ENCODE results near the gene PTS. TPM values are rescaled to one million over a fixed set of nuclear protein-coding genes. Genes with fewer than 3 reads are reported as not detected.

Gene PTS
- total RNA-seq, 2 experiments from 2014 or later: 82.9 to 86.2 TPM

- H3K27me3 ChIP-seq (ENCODE audit: control insufficient read depth in 1 of 2, insufficient read depth in 2 of 2, low read length in 2 of 2): no peaks in the 10 kb centered on the region
- no peaks in the 10 kb centered on the region for H3K9me3 ChIP-seq (ENCODE audit: control insufficient read depth in 1 of 2, insufficient read depth in 1 of 2, low read length in 2 of 2)
- H3K27ac ChIP-seq (ENCODE audit: low read depth in 1 of 2, low read length in 2 of 2): no peak overlapping the region
- no peaks in the 10 kb centered on the region for H3K9me3 Mint-ChIP-seq
- H3K4me3 Mint-ChIP-seq: no peak overlapping the region
- H3K36me3 ChIP-seq (ENCODE audit: insufficient read depth, low read length): no peaks in the 10 kb centered on the region
- POLR2A ChIA-PET: no interaction called here
- ATAC-seq (ENCODE audit: poor library complexity): no peak
- DNase-seq: no peak
- intact Hi-C loops (cut with DNase I, micrococcal nuclease): loop anchor here in 1 of 2 experiments (10.0 kb wide), 1 partner anchor 1324 kb away; no protein-coding TSS in a partner anchor
- H3K4me1 ChIP-seq (ENCODE audit: insufficient read depth, low read length): peaks cover 3% of the 10 kb centered on the region
- H3K36me3 Mint-ChIP-seq (ENCODE audit: low read depth): no peaks in the 10 kb centered on the region
- H3K4me1 Mint-ChIP-seq (ENCODE audit: low read depth): peaks cover 10% of the 10 kb centered on the region
- H3K27me3 Mint-ChIP-seq: no peaks in the 10 kb centered on the region
- TF ChIP-seq CTCF (IDR thresholded peaks at IDR 0.05): no peak
- no peak overlapping the region for H3K4me3 ChIP-seq (ENCODE audit: low read length)
- no peak overlapping the region for H3K27ac Mint-ChIP-seq
- CTCF ChIA-PET: no interaction called here
These were observed 15.3 kb upstream of the PTS start for GRCh38 chr11:112210890-112211289.

- no peak overlapping the region for H3K27ac Mint-ChIP-seq
- H3K36me3 Mint-ChIP-seq (ENCODE audit: low read depth): no peaks in the 10 kb centered on the region
- ChIA-PET CTCF (no interaction called here), POLR2A (interaction anchor here (1.2 kb wide), 1 partner anchor 9 kb away, joined by 4 read pairs; no protein-coding TSS in a partner anchor)
- no peaks in the 10 kb centered on the region for H3K9me3 ChIP-seq (ENCODE audit: control insufficient read depth in 1 of 2, insufficient read depth in 1 of 2, low read length in 2 of 2)
- intact Hi-C loops (cut with DNase I, micrococcal nuclease): loop anchor here in 1 of 2 experiments (10.0 kb wide), 1 partner anchor 1323 kb away; no protein-coding TSS in a partner anchor
- no peaks in the 10 kb centered on the region for H3K27me3 Mint-ChIP-seq
- ATAC-seq (ENCODE audit: poor library complexity): no peak
- peak in 1 of 14 experiments; percentile 16 for DNase-seq
- no peak overlapping the region for H3K4me3 ChIP-seq (ENCODE audit: low read length)
- no peaks in the 10 kb centered on the region for H3K36me3 ChIP-seq (ENCODE audit: insufficient read depth, low read length)
- no peaks in the 10 kb centered on the region for H3K27me3 ChIP-seq (ENCODE audit: control insufficient read depth in 1 of 2, insufficient read depth in 2 of 2, low read length in 2 of 2)
- TF ChIP-seq CTCF (IDR thresholded peaks at IDR 0.05): no peak
- H3K4me1 Mint-ChIP-seq (ENCODE audit: low read depth): peaks cover 10% of the 10 kb centered on the region
- no peaks in the 10 kb centered on the region for H3K9me3 Mint-ChIP-seq
- no peak overlapping the region for H3K27ac ChIP-seq (ENCODE audit: low read depth in 1 of 2, low read length in 2 of 2)
- H3K4me3 Mint-ChIP-seq: no peak overlapping the region
- H3K4me1 ChIP-seq (ENCODE audit: insufficient read depth, low read length): peaks cover 3% of the 10 kb centered on the region
These were observed 14.7 kb upstream of the PTS start for GRCh38 chr11:112211536-112211935.

GRCh38 chr11:112212290-112212689 lies 13.9 kb upstream of the PTS start:
- H3K27ac Mint-ChIP-seq: no peak overlapping the region
- no peak for TF ChIP-seq CTCF (IDR thresholded peaks at IDR 0.05)
- ChIA-PET CTCF (interaction anchor here (0.7 kb wide), 1 partner anchor 426 kb away, joined by 5 read pairs; no protein-coding TSS in a partner anchor), POLR2A (interaction anchor here (1.2 kb wide), 1 partner anchor 9 kb away, joined by 4 read pairs; no protein-coding TSS in a partner anchor)
- no peak for DNase-seq
- no peaks in the 10 kb centered on the region for H3K9me3 ChIP-seq (ENCODE audit: control insufficient read depth in 1 of 2, insufficient read depth in 1 of 2, low read length in 2 of 2)
- H3K36me3 ChIP-seq (ENCODE audit: insufficient read depth, low read length): no peaks in the 10 kb centered on the region
- peaks cover 3% of the 10 kb centered on the region for H3K4me1 ChIP-seq (ENCODE audit: insufficient read depth, low read length)
- H3K36me3 Mint-ChIP-seq (ENCODE audit: low read depth): no peaks in the 10 kb centered on the region
- no peaks in the 10 kb centered on the region for H3K9me3 Mint-ChIP-seq
- no peak overlapping the region for H3K4me3 ChIP-seq (ENCODE audit: low read length)
- H3K4me3 Mint-ChIP-seq: no peak overlapping the region
- H3K27me3 Mint-ChIP-seq: no peaks in the 10 kb centered on the region
- H3K27me3 ChIP-seq (ENCODE audit: control insufficient read depth in 1 of 2, insufficient read depth in 2 of 2, low read length in 2 of 2): no peaks in the 10 kb centered on the region
- H3K4me1 Mint-ChIP-seq (ENCODE audit: low read depth): peaks cover 10% of the 10 kb centered on the region
- intact Hi-C loops (cut with DNase I, micrococcal nuclease): loop anchor here in 1 of 2 experiments (10.0 kb wide), 1 partner anchor 1323 kb away; no protein-coding TSS in a partner anchor
- ATAC-seq (ENCODE audit: poor library complexity): no peak
- H3K27ac ChIP-seq (ENCODE audit: low read depth in 1 of 2, low read length in 2 of 2): no peak overlapping the region

Data from CD4-positive, alpha-beta T cell (primary cell).